ENCODE data around the gene PGP. TPM values are rescaled to one million over a fixed set of nuclear protein-coding genes. Genes with fewer than 3 reads are reported as not detected.

Gene PGP
- total and polyA plus RNA-seq, 2 of the 4 experiments (the other 2 are of a cell fraction) = 4.1 to 9.4 TPM

DNA sequence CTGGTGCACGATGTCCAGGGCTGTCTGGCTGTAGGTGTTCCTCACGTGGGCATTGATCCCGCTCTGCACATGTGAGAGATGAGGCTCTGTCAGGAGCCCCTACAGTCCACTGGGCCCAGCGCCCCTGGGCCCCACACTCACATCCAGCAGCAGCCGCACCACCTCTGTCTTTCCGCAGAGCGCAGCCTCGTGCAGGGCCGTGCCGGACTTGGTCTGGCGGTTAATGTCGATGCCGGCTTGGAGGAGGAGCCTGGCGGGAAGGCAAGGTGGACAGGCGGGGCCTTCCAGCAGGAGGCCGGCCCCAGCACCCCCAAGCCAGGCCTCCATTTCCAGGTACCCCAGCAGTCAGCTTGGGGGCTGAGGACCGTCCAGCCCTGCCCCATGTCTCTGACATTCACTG lies 27.4 kb downstream of the PGP start:
- no peak overlapping the region for H3K18ac ChIP-seq (ENCODE audit: low read depth, low read length)
- intact Hi-C loops (cut with micrococcal nuclease) = no loop called here
- no peak overlapping the region for H3K9ac ChIP-seq (ENCODE audit: low read depth, low read length)
- ChIA-PET CTCF (no interaction called here), POLR2A (ENCODE audit: unreplicated experiment) (no interaction called here)
- no peak overlapping the region for H4K5ac ChIP-seq (ENCODE audit: low read depth, low read length)
- H3K9me3 ChIP-seq (ENCODE audit: control insufficient read depth, insufficient read depth, low read length) = no peaks in the 10 kb centered on the region
- dilution Hi-C loops (cut with HindIII; ENCODE audit: low sequenced_read_pairs, unreplicated experiment) = no loop called here
- no peak overlapping the region for H3K56ac ChIP-seq (ENCODE audit: extremely low read depth, insufficient read depth, low read length)
- H4K91ac ChIP-seq (ENCODE audit: insufficient read depth, low read depth, low read length) = no peak overlapping the region
- no peaks in the 10 kb centered on the region for H3K79me1 ChIP-seq (ENCODE audit: low read depth in 1 of 2, low read length in 2 of 2)
- H3K4me1 ChIP-seq (ENCODE audit: control insufficient read depth, insufficient read depth, low read length) = no peaks in the 10 kb centered on the region
- no peak overlapping the region for H3K4me3 ChIP-seq (ENCODE audit: insufficient read depth, low read depth, low read length)
- no peak overlapping the region for H3K4me2 ChIP-seq (ENCODE audit: low read depth, low read length)
- H2BK120ac ChIP-seq (ENCODE audit: low read depth, low read length) = no peak overlapping the region
- no peak overlapping the region for H2AFZ ChIP-seq (replicated peaks; ENCODE audit: low read length, poor library complexity)
- no peaks in the 10 kb centered on the region for H3K36me3 ChIP-seq (ENCODE audit: control insufficient read depth, insufficient read depth, low read length)
- no peak overlapping the region for H3K4ac ChIP-seq (ENCODE audit: low read depth, low read length)
- H3K27me3 ChIP-seq (ENCODE audit: control insufficient read depth, insufficient read depth, low read length) = no peaks in the 10 kb centered on the region; the same call in 1 of the 2 replicates
- H2BK20ac ChIP-seq (ENCODE audit: low read depth, low read length) = no peak overlapping the region
- TF ChIP-seq FOS (IDR thresholded peaks at IDR 0.05; ENCODE audit: low read depth, low read length) (no peak), MAZ (IDR thresholded peaks at IDR 0.05; ENCODE audit: borderline replicate concordance, low read depth, low read length) (no peak), RAD21 (IDR thresholded peaks at IDR 0.05; ENCODE audit: low read length) (no peak)
- no peak overlapping the region for H4K8ac ChIP-seq (ENCODE audit: low read depth in 2 of 2, low read length in 2 of 2)
- in situ Hi-C loops (cut with MboI; ENCODE audit: low sequenced_read_pairs) = no loop called here
- H3K23ac ChIP-seq (ENCODE audit: low read depth, low read length) = no peak overlapping the region
- no peak overlapping the region for H3K27ac ChIP-seq (ENCODE audit: insufficient read depth, low read length)
- no peak overlapping the region for H3K14ac ChIP-seq (replicated peaks; ENCODE audit: low read depth, low read length)
- H2AK9ac ChIP-seq (replicated peaks; ENCODE audit: low read depth, low read length, poor library complexity) = peak overlapping the region; percentile 24
- peaks cover 3% of the 10 kb centered on the region; the same call in 1 of the 2 replicates for H3K9me1 ChIP-seq (ENCODE audit: insufficient read depth, low read length)
- H2AK5ac ChIP-seq (ENCODE audit: low read depth, low read length) = no peak overlapping the region
- no peak overlapping the region for H2BK15ac ChIP-seq (ENCODE audit: low read depth, low read length)
- no TSS peak for BruUV-seq (replicated peaks)
- WGBS, 2 experiments (ENCODE audit: extremely low coverage in 2 of 2, insufficient read length in 1 of 2) = 69% methylated on average over 13 of the region's 17 CpGs; no CpG with 5 or more reads in 1 of the 2 experiments
- no peak overlapping the region for H2BK5ac ChIP-seq (ENCODE audit: low read depth, low read length, poor library complexity, severe bottlenecking)
- DNase-seq (no peak), ATAC-seq (ENCODE audit: low read depth) (no peak)
- peaks cover 4% of the 10 kb centered on the region; the same call in 1 of the 2 replicates for H4K20me1 ChIP-seq (ENCODE audit: insufficient read depth, low read length)
